ENCODE results near the gene ADAM15.

DNA sequence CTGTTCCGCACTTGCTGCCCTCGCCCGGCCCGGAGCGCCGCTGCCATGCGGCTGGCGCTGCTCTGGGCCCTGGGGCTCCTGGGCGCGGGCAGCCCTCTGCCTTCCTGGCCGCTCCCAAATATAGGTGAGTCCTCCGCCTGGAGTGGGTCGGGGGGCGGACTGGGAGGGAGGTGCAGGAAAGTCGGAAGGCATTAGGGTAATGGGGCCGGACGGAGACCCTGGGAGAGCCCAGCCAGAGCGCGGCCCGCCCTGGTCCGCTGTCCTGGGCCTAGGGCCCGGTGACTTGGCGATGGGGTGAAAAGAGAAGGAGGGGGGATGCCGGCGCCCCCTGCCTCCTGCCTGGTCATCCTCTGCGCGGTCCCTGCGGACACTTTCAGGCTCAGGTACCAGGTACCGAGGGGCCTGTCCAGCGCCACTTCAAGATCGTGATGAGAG, 243 bp downstream of the ADAM15 start:
- TF ChIP-seq POLR2A (IDR thresholded peaks at IDR 0.05) (no peak), CTCF (IDR thresholded peaks at IDR 0.05) (no peak), POLR2AphosphoS5 (IDR thresholded peaks at IDR 0.05) (peak; percentile 5 to 69 (median 40))
